Mesenchymal stem cell (in vitro differentiated cells and primary cell): ENCODE results near the gene SCNN1A.
A peak's percentile ranks its signal among the peaks of the same experiment; 100 is the strongest.

Experiments
- DNase-seq: peaks from one replicate; pipeline ENCODE4 v3.0.0-alpha.2; 2013
- H2AFZ ChIP-seq: one replicate; pipeline ENCODE4 v1.6.1; 2013; ENCODE audit warnings: low read depth, mild to moderate bottlenecking, control low read depth, inconsistent platforms, low read length, moderate library complexity
- H2AK5ac ChIP-seq: 2 replicates; pipeline ENCODE4 v1.6.1; 2013; ENCODE audit warnings: low read length, moderate library complexity, mild to moderate bottlenecking, inconsistent platforms; ENCODE audit not compliant: severe bottlenecking
- H2BK120ac ChIP-seq: one replicate; pipeline ENCODE4 v1.6.1; 2013; ENCODE audit warnings: low read depth, mild to moderate bottlenecking, inconsistent platforms, low read length, moderate library complexity
- H2BK12ac ChIP-seq, 2 experiments: one replicate each; pipeline ENCODE4 v1.6.1; 2013; ENCODE audit warnings: inconsistent platforms in 2 of 2, low read length in 2 of 2, mild to moderate bottlenecking in 2 of 2, moderate library complexity in 2 of 2, control low read depth in 1 of 2
- H2BK15ac ChIP-seq: one replicate; pipeline ENCODE4 v1.6.1; 2013; ENCODE audit warnings: mild to moderate bottlenecking, low read depth, inconsistent platforms; ENCODE audit not compliant: poor library complexity, severe bottlenecking
- H2BK5ac ChIP-seq: 2 replicates; pipeline ENCODE4 v1.6.1; 2013; ENCODE audit warnings: low read depth, mild to moderate bottlenecking, low read length, control low read depth, inconsistent platforms; ENCODE audit not compliant: poor library complexity, severe bottlenecking
- H3K14ac ChIP-seq, 2 experiments: one replicate each; pipeline ENCODE4 v1.6.1; 2013; ENCODE audit warnings: inconsistent platforms in 2 of 2, low read length in 2 of 2, control low read depth in 1 of 2, mild to moderate bottlenecking in 1 of 2, moderate library complexity in 1 of 2
- H3K18ac ChIP-seq, 2 experiments: one replicate each; pipeline ENCODE4 v1.6.1; 2013; ENCODE audit warnings: inconsistent platforms in 2 of 2, low read length in 2 of 2, control low read depth in 1 of 2, low read depth in 1 of 2, mild to moderate bottlenecking in 1 of 2
- H3K23ac ChIP-seq, 2 experiments: one replicate each; pipeline ENCODE4 v1.6.1; 2013; ENCODE audit warnings: inconsistent platforms in 2 of 2, low read length in 2 of 2, mild to moderate bottlenecking in 2 of 2, moderate library complexity in 2 of 2, control low read depth in 1 of 2
- H3K27ac ChIP-seq: 2 replicates; pipeline ENCODE4 v1.5.1; 2013; ENCODE audit warnings: mild to moderate bottlenecking, moderate library complexity, low read length, control low read depth, inconsistent platforms; ENCODE audit not compliant: poor library complexity, severe bottlenecking
- H3K27me3 ChIP-seq, 2 experiments: 2 replicates each; pipeline versions ENCODE4 v1.6.1 to v1.7.0; 2013; ENCODE audit warnings: low read length in 2 of 2, mild to moderate bottlenecking in 2 of 2, moderate library complexity in 2 of 2, control low read depth in 1 of 2, inconsistent platforms in 1 of 2; ENCODE audit not compliant: control insufficient read depth in 1 of 2, insufficient read depth in 1 of 2
- H3K36me3 ChIP-seq, 2 experiments: 2 replicates each; pipeline versions ENCODE4 v1.6.1 to v1.7.0; 2013; ENCODE audit warnings: low read length in 2 of 2, control low read depth in 1 of 2, inconsistent platforms in 1 of 2, low read depth in 1 of 2, mild to moderate bottlenecking in 1 of 2; ENCODE audit not compliant: insufficient read depth in 2 of 2, control insufficient read depth in 1 of 2
- H3K4ac ChIP-seq, 2 experiments: one replicate each; pipeline ENCODE4 v1.6.1; 2013; ENCODE audit warnings: inconsistent platforms in 2 of 2, low read length in 2 of 2, mild to moderate bottlenecking in 2 of 2, moderate library complexity in 2 of 2, control low read depth in 1 of 2, low read depth in 1 of 2
- H3K4me1 ChIP-seq: 2 replicates; pipeline ENCODE4 v1.6.1; 2013; ENCODE audit warnings: low read depth, low read length, control low read depth; ENCODE audit not compliant: control insufficient read depth, insufficient read depth
- H3K4me2 ChIP-seq: 2 replicates; pipeline ENCODE4 v1.6.1; 2013; ENCODE audit warnings: low read length, mild to moderate bottlenecking, inconsistent platforms; ENCODE audit not compliant: poor library complexity, severe bottlenecking
- H3K4me3 ChIP-seq, 2 experiments: 2 replicates each; pipeline versions ENCODE4 v1.5.1 to v1.7.0; 2013; ENCODE audit warnings: low read length in 2 of 2, mild to moderate bottlenecking in 2 of 2, control low read depth in 1 of 2, low read depth in 1 of 2; ENCODE audit not compliant: insufficient read depth in 1 of 2
- H3K79me1 ChIP-seq: replicated peaks from 2 replicates; pipeline ENCODE4 v1.6.1; 2013; ENCODE audit warnings: mild to moderate bottlenecking, control low read depth, low read length, inconsistent platforms; ENCODE audit not compliant: poor library complexity, severe bottlenecking
- H3K9ac ChIP-seq: 2 replicates; pipeline ENCODE4 v1.7.0; 2013; ENCODE audit warnings: mild to moderate bottlenecking, low read length, moderate library complexity
- H3K9me3 ChIP-seq: 2 replicates; pipeline ENCODE4 v1.7.0; 2013; ENCODE audit warnings: mild to moderate bottlenecking, low read length; ENCODE audit not compliant: control insufficient read depth
- H4K8ac ChIP-seq: one replicate; pipeline ENCODE4 v1.6.1; 2013; ENCODE audit warnings: inconsistent platforms, mild to moderate bottlenecking, low read length, moderate library complexity
- H4K91ac ChIP-seq: one replicate; pipeline ENCODE4 v1.6.1; 2013; ENCODE audit warnings: mild to moderate bottlenecking, low read length, inconsistent platforms
- WGBS: methylation state at CpG from one replicate; pipeline ENCODE4 v1.1.7; 2013; ENCODE audit warnings: mixed read lengths; 5-methylcytosine and 5-hydroxymethylcytosine counted together

SCNN1A gene

GRCh38 chr12:6355491-6356373, 19.6 kb downstream of the SCNN1A start:
- Histone ChIP-seq H3K14ac (no peak overlapping the region), H3K4me3 (no peak overlapping the region), H2BK120ac (no peak overlapping the region), H3K36me3 (no peaks in the 10 kb centered on the region), H4K91ac (no peak overlapping the region), H3K23ac (no peak overlapping the region), H3K79me1 (no peaks in the 10 kb centered on the region), H2AK5ac (no peak overlapping the region), H2BK15ac (no peak overlapping the region), H3K9me3 (no peaks in the 10 kb centered on the region), H2BK5ac (no peak overlapping the region), H3K4me2 (no peak overlapping the region), H3K4me1 (peaks cover 6% of the 10 kb centered on the region), H4K8ac (no peak overlapping the region), H3K27me3 (peaks cover 0 to 18% of the 10 kb centered on the region in 2 experiments), H2BK12ac (no peak overlapping the region), H2AFZ (no peak overlapping the region), H3K27ac (no peak overlapping the region), H3K18ac (no peak overlapping the region), H3K4ac (no peak overlapping the region), H3K9ac (no peak overlapping the region)
- 69% methylated on average over 8 of the region's 8 CpGs for WGBS
- DNase-seq: no peak

- WGBS: 88% methylated on average over 10 of the region's 10 CpGs
- no peaks in the 10 kb centered on the region for H3K36me3 ChIP-seq
- H3K27ac ChIP-seq: no peak overlapping the region
- H2BK15ac ChIP-seq: no peak overlapping the region
- H2AFZ ChIP-seq: no peak overlapping the region
- H3K4me1 ChIP-seq: peaks cover 6% of the 10 kb centered on the region
- no peak overlapping the region for H2BK5ac ChIP-seq
- no peak for DNase-seq
- H2BK120ac ChIP-seq: no peak overlapping the region
- H3K27me3 ChIP-seq: peaks cover 0 to 18% of the 10 kb centered on the region in 2 experiments
- no peaks in the 10 kb centered on the region for H3K79me1 ChIP-seq
- peak overlapping the region; percentile 45 for H4K91ac ChIP-seq
- no peak overlapping the region for H3K23ac ChIP-seq
- H3K4me3 ChIP-seq: no peak overlapping the region
- H3K14ac ChIP-seq: no peak overlapping the region
- no peaks in the 10 kb centered on the region for H3K9me3 ChIP-seq
- no peak overlapping the region for H3K4me2 ChIP-seq
- peak overlapping the region in 1 of 2 experiments; percentile 42 for H3K4ac ChIP-seq
- H2AK5ac ChIP-seq: peak overlapping the region; percentile 61
- H3K18ac ChIP-seq: no peak overlapping the region
- H3K9ac ChIP-seq: no peak overlapping the region
- no peak overlapping the region for H4K8ac ChIP-seq
- no peak overlapping the region for H2BK12ac ChIP-seq
Observed at GRCh38 chr12:6354495-6355393, 20.6 kb downstream of the SCNN1A start.

- H3K4me2 ChIP-seq: no peak overlapping the region
- no peaks in the 10 kb centered on the region for H3K9me3 ChIP-seq
- H2BK12ac ChIP-seq: peak overlapping the region in 1 of 2 experiments; percentile 84
- H3K4ac ChIP-seq: no peak overlapping the region
- no peak overlapping the region for H3K4me3 ChIP-seq
- peak overlapping the region; percentile 53 for H4K91ac ChIP-seq
- no peak for DNase-seq
- peak overlapping the region; percentile 66 for H2AFZ ChIP-seq
- H3K79me1 ChIP-seq: no peaks in the 10 kb centered on the region
- H3K36me3 ChIP-seq: no peaks in the 10 kb centered on the region
- peak overlapping the region; percentile 50 for H2AK5ac ChIP-seq
- peak overlapping the region; percentile 76 for H4K8ac ChIP-seq
- H3K27ac ChIP-seq: peak overlapping the region; percentile 27
- 71% methylated on average over 8 of the region's 9 CpGs for WGBS
- H3K18ac ChIP-seq: peak overlapping the region in 1 of 2 experiments; percentile 59
- no peak overlapping the region for H2BK5ac ChIP-seq
- H2BK120ac ChIP-seq: no peak overlapping the region
- no peak overlapping the region for H2BK15ac ChIP-seq
- no peak overlapping the region for H3K9ac ChIP-seq
- peaks cover 11% of the 10 kb centered on the region for H3K4me1 ChIP-seq
- no peak overlapping the region for H3K14ac ChIP-seq
- H3K27me3 ChIP-seq: peaks cover 0 to 18% of the 10 kb centered on the region in 2 experiments
- H3K23ac ChIP-seq: no peak overlapping the region
Observed at GRCh38 chr12:6352193-6353173, 22.9 kb downstream of the SCNN1A start.
